Ovary (tissue), 3 donors: ENCODE data around the gene TMEM132D.

Experiments used
- CTCF ChIP-seq, 3 donors: fragments of 450-650 bp in 2 of 3; fragments of 200-600 bp in 1 of 3; IDR thresholded peaks; one replicate each; pipeline versions ENCODE4 v1.5.1 to v1.8.0; 2016 to 2022; ENCODE audit warnings: antibody characterized with exemption in 3 of 3, mild to moderate bottlenecking in 1 of 3
- EP300 ChIP-seq: sonication (generic); formaldehyde crosslinking; IDR thresholded peaks from one replicate; pipeline ENCODE4 v1.6.1; 2017; ENCODE audit warnings: antibody characterized with exemption
- POLR2A ChIP-seq: fragments of 450-650 bp; IDR thresholded peaks from one replicate; pipeline ENCODE4 v1.6.1; 2017; ENCODE audit warnings: antibody characterized with exemption, mild to moderate bottlenecking, moderate library complexity
- donor health status: DM: no; HTN: no; CAD: no.

GRCh38 chr12:129363041-129363440 is 540.8 kb downstream of the TMEM132D start:
- TF ChIP-seq POLR2A (no peak), EP300 (no peak), CTCF (IDR thresholded peaks at IDR 0.05) (no peak)
